TTC549 (cell line): ENCODE measurements around the gene FIP1L1.

ENCODE experiments used
- FAIRE-seq: peaks from 2 replicates; lab custom pipeline; 2012; peaks lifted over from hg19 to GRCh38; lab: Jason Lieb, UNC

FIP1L1 gene

DNA sequence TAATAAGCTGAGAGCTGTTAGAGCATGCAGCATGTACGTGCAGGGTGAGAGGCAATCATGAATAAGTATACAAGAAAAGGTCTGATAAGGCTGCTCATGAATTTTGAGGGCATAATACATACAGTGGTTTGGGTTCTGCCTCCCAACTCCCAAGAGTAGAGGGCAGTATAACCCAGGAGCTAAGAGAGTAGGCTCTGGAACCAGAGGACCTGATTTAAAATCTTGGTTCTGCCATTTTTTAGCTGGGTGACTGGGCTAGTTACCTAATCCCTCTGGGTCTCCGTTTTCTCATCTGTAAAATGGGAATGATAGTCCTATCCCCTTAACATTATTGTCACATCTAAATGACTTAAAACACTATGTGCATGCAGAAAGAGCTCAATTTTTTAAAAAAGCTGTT lies 128.5 kb downstream of the FIP1L1 start:
- no peak for FAIRE-seq

GRCh38 chr4:53507058-53507457 lies 129.6 kb downstream of the FIP1L1 start:
- no peak for FAIRE-seq

- FAIRE-seq: no peak
Observed at GRCh38 chr4:53507671-53508286, 130.3 kb downstream of the FIP1L1 start.

DNA sequence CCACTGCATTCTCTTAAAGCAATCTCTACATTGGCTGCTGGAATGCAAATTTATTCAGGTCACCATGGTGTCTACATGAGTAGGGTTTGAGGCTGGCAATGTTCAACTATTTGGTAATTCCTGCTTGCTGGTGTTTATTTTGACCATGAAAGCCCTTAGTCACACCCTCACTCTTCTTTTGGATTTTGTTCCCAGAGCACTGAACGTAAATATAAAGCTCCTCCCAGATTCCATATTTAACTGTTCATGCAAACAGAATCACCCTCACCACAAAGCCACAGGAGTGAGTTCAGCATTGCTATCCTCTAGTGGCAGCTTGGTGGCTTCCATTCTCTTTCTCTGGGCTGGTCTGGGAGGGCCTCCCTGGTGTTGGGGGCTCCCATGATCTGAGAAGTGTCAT lies 131.0 kb downstream of the FIP1L1 start:
- FAIRE-seq: no peak

DNA sequence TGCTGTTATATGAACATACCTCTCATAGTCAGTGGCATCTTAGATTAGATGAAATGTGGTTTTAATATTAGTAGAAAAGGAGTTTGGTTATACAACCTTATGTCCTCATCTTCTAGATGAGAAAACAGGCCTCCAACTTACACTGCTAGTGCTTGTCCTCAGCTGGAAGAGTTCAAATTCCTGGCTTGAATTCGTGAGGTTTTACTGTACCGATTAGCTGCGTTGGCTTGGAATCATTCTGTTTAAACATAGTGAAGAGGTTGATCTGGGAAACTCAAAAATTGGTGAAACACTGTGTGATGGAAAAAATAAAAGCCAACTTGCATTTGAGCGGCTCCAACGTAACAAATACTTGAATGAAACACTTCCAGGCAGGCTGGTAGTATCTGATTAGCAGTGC lies 132.9 kb downstream of the FIP1L1 start:
- no peak for FAIRE-seq
